KOPT-K1 (cell line): ENCODE results near the gene DNAL4.

Source experiments
- H3K27ac ChIP-seq: fragments of 200-600 bp; sonication (generic); 2 replicates; pipeline ENCODE4 v1.5.1; 2016; ENCODE audit warnings: antibody characterized with exemption, mild to moderate bottlenecking, low read depth, low read length; ENCODE audit not compliant: poor library complexity, severe bottlenecking
- H3K36me3 ChIP-seq: fragments of 200-600 bp; sonication (generic); 2 replicates; pipeline ENCODE4 v1.5.1; 2017; ENCODE audit warnings: antibody characterized with exemption, mild to moderate bottlenecking, low read length, moderate library complexity; ENCODE audit not compliant: insufficient read depth
- H3K9me3 ChIP-seq: fragments of 200-600 bp; sonication (generic); 2 replicates; pipeline ENCODE4 v1.5.1; 2017; ENCODE audit warnings: antibody characterized with exemption, low read length, mild to moderate bottlenecking; ENCODE audit not compliant: insufficient read depth, poor library complexity, severe bottlenecking

The DNAL4 gene

DNA sequence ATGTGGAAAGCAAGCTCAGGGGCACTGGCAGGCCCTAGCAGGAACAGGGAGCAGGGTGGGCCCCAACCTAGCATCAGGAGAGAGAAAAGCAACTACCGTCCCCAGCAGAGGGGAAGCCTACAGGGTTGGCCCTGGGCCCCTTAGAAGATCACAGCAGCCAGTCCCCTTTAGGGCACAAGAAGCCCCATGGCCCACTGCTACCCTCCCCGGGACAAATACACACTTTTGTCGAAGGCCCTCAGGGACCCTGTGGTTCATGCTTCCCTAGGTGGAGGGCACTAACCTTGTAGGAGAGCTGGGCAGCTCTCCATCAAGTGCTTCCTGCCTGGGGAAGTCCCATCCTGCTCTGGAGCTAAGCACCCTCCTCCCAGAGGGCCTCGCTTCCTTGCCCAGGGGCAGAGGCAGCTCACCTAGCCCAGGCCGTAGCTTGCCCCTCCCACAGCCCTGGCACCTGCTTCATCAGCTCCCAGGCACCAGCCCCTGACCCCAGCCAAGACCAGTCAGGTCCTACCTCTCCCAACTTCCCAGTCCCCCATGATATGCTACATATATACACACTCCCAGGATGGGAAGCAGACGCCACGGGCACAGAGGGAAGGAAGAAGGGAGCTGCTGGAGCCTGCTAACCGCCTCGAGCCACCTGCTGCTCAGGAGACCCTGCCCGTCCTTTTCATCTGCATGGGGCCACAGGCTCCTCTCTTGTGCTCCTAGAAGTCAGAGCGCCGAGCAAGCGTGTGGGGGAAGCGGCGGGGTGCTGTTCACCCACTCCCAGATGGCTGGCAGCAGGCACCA, 58.3 kb downstream of the DNAL4 start:
- H3K36me3 ChIP-seq, result peaks cover 100% of the 10 kb centered on the region

GRCh38 chr22:38735126-38735464, 58.8 kb downstream of the DNAL4 start:
- H3K9me3 ChIP-seq, result no peaks in the 10 kb centered on the region
- H3K27ac ChIP-seq, result no peak overlapping the region
- H3K36me3 ChIP-seq, result peaks cover 100% of the 10 kb centered on the region

More for the DNA sequence above, 58.3 kb downstream of the DNAL4 start:
- no peak overlapping the region for H3K27ac ChIP-seq
- no peaks in the 10 kb centered on the region for H3K9me3 ChIP-seq

DNA sequence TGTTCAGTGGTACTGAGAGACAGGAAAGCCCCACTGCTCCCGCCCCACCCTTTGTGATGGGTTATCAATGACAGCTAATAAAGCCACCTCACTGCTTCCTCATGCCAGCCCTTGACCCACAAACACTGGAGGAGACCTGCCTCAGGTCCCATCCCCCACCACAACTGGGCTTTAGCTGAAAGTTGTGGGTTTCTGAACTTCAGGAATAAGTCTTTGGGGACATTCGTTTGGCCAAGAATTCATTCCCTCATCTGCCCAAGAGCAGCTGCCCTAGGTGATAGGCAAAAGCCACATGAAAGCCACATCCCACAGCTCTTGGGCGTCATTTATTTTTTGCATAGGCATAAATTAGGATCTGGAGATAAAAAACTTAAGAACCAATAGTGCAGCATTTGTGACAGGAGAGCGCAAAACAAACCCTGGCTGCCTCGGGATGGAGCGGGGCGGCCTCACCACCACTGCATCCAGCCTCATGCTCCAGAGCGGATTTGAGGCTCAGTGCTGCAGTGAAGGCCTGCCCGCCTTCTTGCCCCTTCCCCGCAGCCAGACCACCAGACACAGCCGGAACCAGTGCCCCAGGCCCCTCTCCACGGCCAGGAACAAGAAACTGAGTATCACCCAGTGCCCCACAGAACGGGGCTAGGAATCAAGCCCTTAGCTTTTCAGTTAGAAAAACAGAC, 59.4 kb downstream of the DNAL4 start:
- Histone ChIP-seq H3K9me3 (no peaks in the 10 kb centered on the region), H3K36me3 (peaks cover 100% of the 10 kb centered on the region), H3K27ac (no peak overlapping the region)

DNA sequence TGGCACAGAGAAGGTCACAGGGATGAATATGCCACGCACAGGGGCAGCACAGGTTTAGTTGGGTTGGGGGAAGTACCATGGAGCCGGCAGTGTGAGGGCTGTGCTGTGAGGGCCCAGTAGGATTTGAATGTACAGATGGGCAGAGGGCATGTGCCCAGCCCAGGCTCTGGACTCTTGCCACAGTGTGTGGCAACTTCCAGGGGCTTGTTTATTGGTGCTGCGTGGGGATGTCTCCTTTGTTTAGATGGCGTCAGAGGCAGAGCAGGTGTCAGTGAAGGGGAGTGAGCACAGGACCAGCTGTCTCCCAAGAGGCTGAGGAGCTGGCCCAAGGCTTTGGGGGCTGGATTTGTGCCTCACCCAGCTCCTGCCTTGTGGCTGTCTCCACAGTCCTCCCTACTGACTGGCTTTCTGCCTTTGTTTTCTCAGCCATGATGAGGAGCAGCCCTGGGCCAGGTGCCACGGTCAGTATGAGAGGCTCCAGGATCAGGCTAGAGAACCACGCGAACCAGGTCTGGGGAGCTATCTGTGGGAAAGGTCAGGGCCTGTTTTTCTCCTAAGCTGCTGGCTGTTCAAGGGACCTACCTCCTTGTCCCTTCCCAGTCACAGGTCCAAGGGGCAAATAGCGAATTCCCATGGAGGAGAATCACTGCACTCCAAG, 60.1 kb downstream of the DNAL4 start:
- Histone ChIP-seq H3K36me3 (peaks cover 100% of the 10 kb centered on the region), H3K27ac (no peak overlapping the region)

DNA sequence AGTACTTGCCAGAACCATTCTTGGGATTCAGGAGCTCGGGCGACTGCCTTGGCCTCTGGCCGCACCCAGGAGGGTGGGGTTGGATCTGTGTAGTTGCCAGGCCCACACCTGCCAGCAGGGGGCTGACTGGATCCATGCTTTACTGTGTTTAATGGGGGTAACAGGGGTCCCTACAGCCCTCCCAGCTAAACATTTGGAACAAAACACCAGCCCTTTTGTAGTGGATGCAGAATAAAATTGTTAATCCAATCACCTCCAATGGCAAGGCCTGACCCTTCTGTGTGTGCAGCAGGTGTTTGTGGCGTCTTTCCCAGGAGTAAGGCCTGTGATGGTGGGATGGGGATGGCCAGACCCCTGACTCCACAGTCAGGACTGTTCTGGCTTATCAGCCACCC, 60.6 kb downstream of the DNAL4 start:
- Histone ChIP-seq H3K9me3 (no peaks in the 10 kb centered on the region), H3K36me3 (peaks cover 100% of the 10 kb centered on the region), H3K27ac (no peak overlapping the region)

More for the DNA sequence above, 60.1 kb downstream of the DNAL4 start:
- no peaks in the 10 kb centered on the region for H3K9me3 ChIP-seq

- Histone ChIP-seq H3K9me3 (no peaks in the 10 kb centered on the region), H3K27ac (no peak overlapping the region), H3K36me3 (peaks cover 100% of the 10 kb centered on the region)
Observed at GRCh38 chr22:38732251-38732815, 61.6 kb downstream of the DNAL4 start.

GRCh38 chr22:38731703-38732161, 62.2 kb downstream of the DNAL4 start:
- H3K27ac ChIP-seq, result no peak overlapping the region
- no peaks in the 10 kb centered on the region for H3K9me3 ChIP-seq
- H3K36me3 ChIP-seq, result peaks cover 100% of the 10 kb centered on the region

DNA sequence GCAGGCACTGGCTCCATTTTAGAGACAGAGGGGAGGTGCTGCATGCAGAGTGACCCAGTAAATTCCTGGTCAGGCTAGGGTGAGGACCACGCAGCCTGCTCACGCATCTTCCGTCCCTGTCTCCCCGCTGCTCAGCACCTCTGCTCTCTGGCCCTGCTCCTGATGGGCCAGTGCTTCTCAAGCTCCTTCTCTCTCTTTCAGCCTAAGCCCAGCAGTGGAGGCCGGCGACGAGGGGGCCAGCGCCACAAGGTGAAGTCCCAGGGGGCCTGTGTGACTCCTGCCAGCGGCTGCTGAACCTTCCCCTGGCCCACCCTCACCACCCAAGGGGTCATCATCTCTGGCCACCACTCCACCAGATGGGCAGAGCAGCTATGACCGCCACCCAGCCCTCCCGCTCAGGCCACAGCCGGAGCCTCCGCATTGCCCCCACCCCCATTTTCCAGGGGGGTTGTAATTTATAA, 63.5 kb downstream of the DNAL4 start:
- no peak overlapping the region for H3K27ac ChIP-seq
- peaks cover 100% of the 10 kb centered on the region for H3K36me3 ChIP-seq
- H3K9me3 ChIP-seq, result no peaks in the 10 kb centered on the region

- Histone ChIP-seq H3K9me3 (no peaks in the 10 kb centered on the region), H3K27ac (no peak overlapping the region), H3K36me3 (peaks cover 100% of the 10 kb centered on the region)
Observed at GRCh38 chr22:38729946-38730345, 64.0 kb downstream of the DNAL4 start.

- no peak overlapping the region for H3K27ac ChIP-seq
- H3K36me3 ChIP-seq, result peaks cover 100% of the 10 kb centered on the region
- H3K9me3 ChIP-seq, result no peaks in the 10 kb centered on the region
Observed at GRCh38 chr22:38728871-38729796, 64.8 kb downstream of the DNAL4 start.
